GM12878 (cell line): ENCODE measurements around the gene CTBP1. TPM values are rescaled to one million over a fixed set of nuclear protein-coding genes. Genes with fewer than 3 reads are reported as not detected.

Experiments
- ATAC-seq: fragments of 200-7000 bp; cut with Tn5 transposase; 3 replicates; pipeline ENCODE4 v1.9.1; 2020; ENCODE audit warnings: mild to moderate bottlenecking, moderate library complexity
- BruUV-seq: library from RNA; stranded (reverse); fragments of 400-500 nt; replicated peaks from 2 replicates; lab custom pipeline; 2021; lab: Mats Ljungman, UMichigan
- CTCF ChIA-PET: fragments of 300-600 bp; sonication (Branson Sonifier 250); formaldehyde crosslinking; extraction: SDS; loops from one replicate; lab custom pipeline; 2021; ENCODE audit warnings: inconsistent platforms; lab: Yijun Ruan, JAX
- POLR2A ChIA-PET: fragments of 350-600 bp; formaldehyde crosslinking; extraction: SDS; loops from one replicate; lab custom pipeline; 2021; ENCODE audit warnings: inconsistent platforms; lab: Charles Lee
- RAD21 ChIA-PET: fragments of 300-600 bp; sonication (Branson Sonifier 250); formaldehyde crosslinking; loops from one replicate; lab custom pipeline; 2023; ENCODE audit warnings: antibody characterized with exemption; ENCODE audit not compliant: unreplicated experiment; lab: Charles Lee
- SMC1A ChIA-PET: fragments of 300-600 bp; sonication (Branson Sonifier 250); formaldehyde crosslinking; loops from one replicate; lab custom pipeline; 2023; ENCODE audit not compliant: unreplicated experiment, uncharacterized antibody; lab: Charles Lee
- DNase-seq: peaks from one replicate; pipeline ENCODE4 v3.0.0-alpha.2; 2011; ENCODE audit warnings: low read depth, low spot score
- FAIRE-seq: peaks from 3 replicates; lab custom pipeline; 2011; peaks lifted over from hg19 to GRCh38; lab: Jason Lieb, UNC
- H2AFZ ChIP-seq: 2 replicates; pipeline ENCODE4 v1.6.0; 2011; ENCODE audit warnings: low read depth, low read length, control low read depth; ENCODE audit not compliant: control insufficient read depth
- H3K27ac ChIP-seq: 2 replicates; pipeline ENCODE4 v1.5.1; 2011; ENCODE audit warnings: control low read depth; ENCODE audit not compliant: control insufficient read depth, insufficient read depth
- H3K27me3 ChIP-seq, 2 experiments: replicated peaks in 1 of 2; 2 replicates each; pipeline versions ENCODE4 v1.6.0 to v1.6.1; 2011; ENCODE audit warnings: low read length in 1 of 2; ENCODE audit not compliant: control insufficient read depth in 2 of 2, insufficient read depth in 2 of 2
- H3K36me3 ChIP-seq, 2 experiments: 2 replicates each; pipeline ENCODE4 v1.5.1; 2011; ENCODE audit warnings: low read length in 1 of 2; ENCODE audit not compliant: control insufficient read depth in 2 of 2, insufficient read depth in 2 of 2
- H3K4me1 ChIP-seq: 2 replicates; pipeline ENCODE4 v1.6.1; 2011; ENCODE audit warnings: mild to moderate bottlenecking, low read length, moderate library complexity, mixed read lengths; ENCODE audit not compliant: control insufficient read depth, insufficient read depth
- H3K4me2 ChIP-seq: 2 replicates; pipeline ENCODE4 v1.6.0; 2011; ENCODE audit warnings: control low read depth; ENCODE audit not compliant: control insufficient read depth, insufficient read depth
- H3K4me3 ChIP-seq: fragments of 200-600 bp; sonication (generic); 2 replicates; pipeline ENCODE4 v1.5.1; 2016
- H3K79me2 ChIP-seq: 2 replicates; pipeline ENCODE4 v1.6.0; 2011; ENCODE audit warnings: low read length; ENCODE audit not compliant: control insufficient read depth, insufficient read depth
- H3K9ac ChIP-seq: 2 replicates; pipeline ENCODE4 v1.8.0; 2011; ENCODE audit warnings: low read length, control low read depth, mixed read lengths; ENCODE audit not compliant: control insufficient read depth, insufficient read depth
- H3K9me3 ChIP-seq: replicated peaks from 3 replicates; pipeline ENCODE4 v1.5.1; 2011; ENCODE audit warnings: mild to moderate bottlenecking, low read length; ENCODE audit not compliant: control insufficient read depth, insufficient read depth
- H4K20me1 ChIP-seq: 2 replicates; pipeline ENCODE4 v1.6.0; 2011; ENCODE audit not compliant: control insufficient read depth, insufficient read depth
- BHLHE40 ChIP-seq, 2 experiments: fragments of 450-650 bp in 1 of 2; IDR thresholded peaks; 2 replicates each; pipeline ENCODE4 v1.6.1; 2011 to 2017; ENCODE audit warnings: low read depth in 2 of 2, borderline replicate concordance in 1 of 2, improper control_type of control experiment in 1 of 2, low read length in 1 of 2, mild to moderate bottlenecking in 1 of 2
- GATAD2B ChIP-seq: fragments of 450-650 bp; conservative IDR thresholded peaks from 2 replicates; pipeline ENCODE4 v1.6.1; 2017; ENCODE audit warnings: low read depth, mild to moderate bottlenecking, moderate library complexity
- IKZF1 ChIP-seq: fragments of 450-650 bp; conservative IDR thresholded peaks from 2 replicates; pipeline ENCODE4 v1.6.1; 2017; ENCODE audit warnings: antibody characterized with exemption, mild to moderate bottlenecking
- IKZF2 ChIP-seq, 2 experiments: fragments of 450-650 bp; IDR thresholded peaks; 2 replicates each; pipeline ENCODE4 v1.6.1; 2017; ENCODE audit warnings: mild to moderate bottlenecking in 2 of 2, moderate library complexity in 2 of 2
- MTA2 ChIP-seq: fragments of 450-650 bp; IDR thresholded peaks from 2 replicates; pipeline ENCODE4 v1.6.1; 2016; ENCODE audit warnings: low read depth, mild to moderate bottlenecking, moderate library complexity
- MXI1 ChIP-seq: fragments of 150-350 bp; IDR thresholded peaks from 2 replicates; pipeline ENCODE4 v1.6.1; 2011; ENCODE audit warnings: low read depth, mild to moderate bottlenecking, inconsistent platforms, low read length, improper control_type of control experiment
- NBN ChIP-seq: fragments of 450-650 bp; IDR thresholded peaks from 2 replicates; pipeline ENCODE4 v1.6.1; 2016
- NFIC ChIP-seq: IDR thresholded peaks from 2 replicates; pipeline ENCODE4 v1.6.1; 2012; ENCODE audit warnings: low read depth, mild to moderate bottlenecking, inconsistent platforms, low read length, moderate library complexity
- NR2C1 ChIP-seq: fragments of 450-650 bp; IDR thresholded peaks from 2 replicates; pipeline ENCODE4 v1.6.1; 2017; ENCODE audit warnings: antibody characterized with exemption, mild to moderate bottlenecking, moderate library complexity
- NR2C2 ChIP-seq: IDR thresholded peaks from 2 replicates; pipeline ENCODE4 v1.6.1; 2011; ENCODE audit warnings: borderline replicate concordance, low read depth; ENCODE audit not compliant: control insufficient read depth, insufficient read length
- NR2F1 ChIP-seq: fragments of 450-650 bp; conservative IDR thresholded peaks from 2 replicates; pipeline ENCODE4 v1.6.1; 2017; ENCODE audit warnings: mild to moderate bottlenecking
- PAX5 ChIP-seq: IDR thresholded peaks from 2 replicates; pipeline ENCODE4 v1.6.1; 2011; ENCODE audit warnings: low read depth, low read length, borderline replicate concordance
- RELB ChIP-seq: fragments of 450-650 bp; IDR thresholded peaks from 2 replicates; pipeline ENCODE4 v1.6.1; 2017; ENCODE audit warnings: low read depth, mild to moderate bottlenecking, moderate library complexity
- RUNX3 ChIP-seq: IDR thresholded peaks from 2 replicates; pipeline ENCODE4 v1.6.1; 2012; ENCODE audit warnings: low read length, inconsistent platforms
- SKIL ChIP-seq: fragments of 450-650 bp; IDR thresholded peaks from 2 replicates; pipeline ENCODE4 v1.6.1; 2017; ENCODE audit warnings: mild to moderate bottlenecking, low read depth, inconsistent platforms; ENCODE audit not compliant: poor library complexity, severe bottlenecking
- SMC3 ChIP-seq: IDR thresholded peaks from 2 replicates; pipeline ENCODE4 v1.6.1; 2011; ENCODE audit warnings: low read length, improper control_type of control experiment, borderline replicate concordance
- SUPT20H ChIP-seq: IDR thresholded peaks from 2 replicates; pipeline ENCODE4 v1.6.1; 2011; ENCODE audit warnings: low read depth, mild to moderate bottlenecking, low read length, moderate library complexity, borderline replicate concordance; ENCODE audit not compliant: control insufficient read depth
- TBL1XR1 ChIP-seq: IDR thresholded peaks from 2 replicates; pipeline ENCODE4 v1.6.1; 2012; ENCODE audit warnings: low read depth, low read length, improper control_type of control experiment
- ZNF24 ChIP-seq: fragments of 450-650 bp; IDR thresholded peaks from 2 replicates; pipeline ENCODE4 v1.6.1; 2017; ENCODE audit warnings: antibody characterized with exemption, mild to moderate bottlenecking
- ZNF384 ChIP-seq: IDR thresholded peaks from 2 replicates; pipeline ENCODE4 v1.6.1; 2012; ENCODE audit warnings: low read depth, mild to moderate bottlenecking, low read length, improper control_type of control experiment, borderline replicate concordance
- WGBS: methylation state at CpG from one replicate; pipeline ENCODE4 v1.1.6; 2016; ENCODE audit warnings: low lambda C conversion rate; ENCODE audit not compliant: insufficient replicate concordance, insufficient coverage; ENCODE audit errors: missing lambda C conversion rate; 5-methylcytosine and 5-hydroxymethylcytosine counted together
- in situ Hi-C: fragments of 300-500 bp; cut with MboI; formaldehyde crosslinking; loops from 9 replicates; pipeline ENCODE4 v1.14.3; 2018; ENCODE audit warnings: mixed read lengths
- intact Hi-C: fragments of 100-400 bp; cut with micrococcal nuclease; formaldehyde crosslinking; loops from one replicate; pipeline ENCODE4 v1.14.2; 2022; ENCODE audit not compliant: unreplicated experiment
- polyA plus RNA-seq, 11 experiments: library from polyadenylated mRNA; depleted of rRNA in 4 of 11; unstranded in 6 of 11; stranded (reverse) in 5 of 11; fragments of >200 nt; fragmentation: Nextera tagmentation in 4 of 11; fragmentation: Illumina TruSeq in 1 of 11; extraction: Ambion mirVana in 4 of 11; extraction: Trizol in 1 of 11; gene quantifications; 1 replicate in 1 of 11; 2 replicates in 10 of 11; pipeline versions ENCODE4 v1.2.1 to v1.2.3, GENCODE V29; 2011 to 2016; ENCODE audit warnings: inconsistent platforms in 2 of 11, missing spikeins in 2 of 11, low read depth in 1 of 11
- total RNA-seq, 4 experiments: library from RNA; depleted of rRNA in 3 of 4; stranded (reverse); fragments of >200 nt in 3 of 4; fragmentation: Illumina TruSeq in 1 of 4; extraction: Trizol in 1 of 4; gene quantifications; 2 replicates each; pipeline versions ENCODE4 v1.2.1 to v1.2.3, GENCODE V29; 2013 to 2021

CTBP1 gene
- total and polyA plus RNA-seq, 10 of the 15 experiments (the other 5 are each of a cell fraction or from before 2014, with no cell fraction given): 7.4 to 182 (median 63.1) TPM

DNA sequence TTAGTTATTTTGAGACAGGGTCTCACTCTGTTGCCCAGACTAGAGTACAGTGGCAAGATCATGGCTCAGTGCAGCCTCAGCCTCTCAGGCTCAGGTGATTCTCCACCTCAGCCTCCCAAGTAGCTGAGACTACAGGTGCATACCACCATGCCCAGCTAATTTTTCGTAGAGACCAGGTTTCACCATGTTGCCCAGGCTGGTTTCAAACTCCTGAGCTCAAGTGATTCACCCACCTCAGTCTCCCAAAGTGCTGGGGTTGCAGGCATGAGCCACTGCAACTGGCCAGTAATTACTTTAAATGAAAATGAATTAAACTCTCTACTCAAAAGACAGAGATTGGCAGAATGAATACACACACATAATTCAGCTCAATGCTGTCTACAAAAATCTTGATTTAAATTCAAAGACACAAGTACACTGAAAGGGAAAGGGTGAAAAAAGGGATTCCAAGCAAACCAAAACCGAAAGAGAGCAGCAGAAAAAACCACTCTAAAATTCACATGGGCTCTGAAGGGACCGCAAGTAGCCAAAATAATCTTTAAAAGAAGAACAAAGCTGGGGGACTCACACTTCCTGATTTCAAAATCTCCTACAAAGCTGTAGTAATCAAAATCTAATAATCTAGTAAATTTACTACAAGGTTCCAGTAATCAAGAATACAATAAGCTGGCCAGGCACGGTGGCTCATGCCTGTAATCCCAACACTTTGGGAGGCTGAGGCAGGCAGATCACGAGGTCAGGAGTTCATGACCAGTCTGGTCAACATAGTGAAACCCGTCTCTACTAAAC is 64.8 kb downstream of the CTBP1 start:
- Histone ChIP-seq H3K4me2 (peak overlapping the region; percentile 73), H2AFZ (peak overlapping the region; percentile 5), H3K9me3 (peaks cover 17% of the 10 kb centered on the region), H3K4me1 (peaks cover 27% of the 10 kb centered on the region), H3K9ac (peak overlapping the region; percentile 3; the same call in 1 of the 2 replicates), H3K27me3 (no peaks in the 10 kb centered on the region), H3K79me2 (no peaks in the 10 kb centered on the region), H3K36me3 (no peaks in the 10 kb centered on the region), H3K4me3 (peak overlapping the region; percentile 60), H4K20me1 (no peaks in the 10 kb centered on the region), H3K27ac (peak overlapping the region; percentile 57)
- in situ Hi-C loops: no loop called here
- peak; percentile 82 for ATAC-seq
- ChIA-PET CTCF (interaction anchor here (0.7 to 2.4 kb wide), 7 partner anchors 13 to 488 kb away, joined by 3 to 16 read pairs (median 4); no protein-coding TSS in a partner anchor), RAD21 (interaction anchor here (0.7 to 2.3 kb wide), 13 partner anchors 15 to 163 kb away, joined by 3 to 17 read pairs (median 5); partner anchors contain the start of gene UVSSA), POLR2A (interaction anchor here (0.6 to 2.8 kb wide), 7 partner anchors 12 to 554 kb away, joined by 3 to 14 read pairs (median 5); partner anchors contain the start of gene SPON2), SMC1A (interaction anchor here (0.6 to 2.9 kb wide), 11 partner anchors 16 to 164 kb away, joined by 3 to 33 read pairs (median 5); partner anchors contain the start of gene MAEA)
- DNase-seq: peak; percentile 64
- no peak for FAIRE-seq
- BruUV-seq: no TSS peak
- WGBS: 3% methylated on average over 6 of the region's 6 CpGs
- intact Hi-C loops: loop anchor here (5.0 kb wide), 2 partner anchors 33 to 63 kb away; partner anchors contain the start of gene CTBP1
- TF ChIP-seq ZNF24: no peak
- TF ChIP-seq NR2F1: peak; percentile 69
- peak; percentile 58 for TF ChIP-seq RELB
- TF ChIP-seq MXI1: peak; percentile 81; the same call in 1 of the 2 replicates
- no peak for TF ChIP-seq GATAD2B
- 0 out of 2 replicates have a peak, but pooled peaks have one; percentile 40 for TF ChIP-seq TBL1XR1
- peak; percentile 67 to 73; a peak in 3 of 4 replicates for TF ChIP-seq IKZF2 (IDR thresholded peaks at IDR 0.05)
- peak; percentile 4; the same call in 1 of the 2 replicates for TF ChIP-seq SMC3
- peak; percentile 53; the same call in 1 of the 2 replicates for TF ChIP-seq MTA2
- no peak for TF ChIP-seq NR2C2
- TF ChIP-seq ZNF384: peak; percentile 65
- peak; percentile 45; the same call in 1 of the 2 replicates for TF ChIP-seq IKZF1
- peak; percentile 21; the same call in 1 of the 2 replicates for TF ChIP-seq NR2C1
- peak in 1 of 2 experiments; percentile 8; a peak in 1 of 4 replicates for TF ChIP-seq BHLHE40 (IDR thresholded peaks at IDR 0.05; ENCODE audit: borderline replicate concordance in 1 of 2, low read depth in 2 of 2, low read length in 1 of 2)
- TF ChIP-seq SKIL: peak; percentile 85
- TF ChIP-seq NBN: 0 out of 2 replicates have a peak, but pooled peaks have one; percentile 24
- TF ChIP-seq NFIC: 0 out of 2 replicates have a peak, but pooled peaks have one; percentile 40
- TF ChIP-seq RUNX3: peak; percentile 83
- TF ChIP-seq PAX5: no peak
- no peak for TF ChIP-seq SUPT20H
